HepG2 (cell line): ENCODE data around the gene KDM5B. TPM values are rescaled to one million over a fixed set of nuclear protein-coding genes. Genes with fewer than 3 reads are reported as not detected.

Experiments used
- ATAC-seq: fragments of 200-7000 bp; cut with Tn5 transposase; 3 replicates; pipeline ENCODE4 v1.9.1; 2020; ENCODE audit warnings: mild to moderate bottlenecking, moderate library complexity
- BruUV-seq: library from RNA; stranded (reverse); fragments of 400-500 nt; replicated peaks from 2 replicates; lab custom pipeline; 2021; lab: Mats Ljungman, UMichigan
- CTCF ChIA-PET: fragments of 300-600 bp; formaldehyde crosslinking; extraction: SDS; loops from one replicate; lab custom pipeline; 2021; ENCODE audit warnings: low total read pairs, inconsistent platforms, low intra/inter-chr PET ratio; lab: Yijun Ruan, JAX
- POLR2A ChIA-PET: fragments of 350-600 bp; sonication (Branson Sonifier 250); formaldehyde crosslinking; loops from one replicate; lab custom pipeline; 2020; ENCODE audit warnings: antibody characterized with exemption, inconsistent platforms; lab: Yijun Ruan, JAX
- DNase-seq: peaks from one replicate; pipeline ENCODE4 v3.0.0-alpha.2; 2015; ENCODE audit warnings: low spot score
- FAIRE-seq: peaks from 3 replicates; lab custom pipeline; 2011; peaks lifted over from hg19 to GRCh38; lab: Jason Lieb, UNC
- H2AFZ ChIP-seq: one replicate; pipeline ENCODE4 v1.6.1; 2011; ENCODE audit warnings: low read length, inconsistent platforms
- H3K27ac ChIP-seq: fragments of 300-600 bp; 3 replicates; pipeline ENCODE4 v1.8.0; 2011; ENCODE audit warnings: mixed run types, mild to moderate bottlenecking, mixed read lengths, low read length, inconsistent platforms; ENCODE audit not compliant: insufficient read depth; ENCODE audit errors: extremely low read length
- H3K27me3 ChIP-seq, 2 experiments: fragments of 200-600 bp in 1 of 2; 2 replicates in 1 of 2; 3 replicates in 1 of 2; pipeline versions ENCODE4 v1.6.0 to v1.8.0; 2011; ENCODE audit warnings: low read length in 2 of 2, mild to moderate bottlenecking in 2 of 2, moderate library complexity in 2 of 2, inconsistent platforms in 1 of 2; ENCODE audit not compliant: insufficient read depth in 2 of 2, control insufficient read depth in 1 of 2
- H3K36me3 ChIP-seq, 2 experiments: fragments of 200-600 bp in 1 of 2; replicated peaks in 1 of 2; 2 replicates in 1 of 2; 3 replicates in 1 of 2; pipeline versions ENCODE4 v1.5.1 to v1.8.0; 2011; ENCODE audit warnings: low read length in 2 of 2, inconsistent platforms in 1 of 2; ENCODE audit not compliant: insufficient read depth in 2 of 2, control insufficient read depth in 1 of 2
- H3K4me1 ChIP-seq: 2 replicates; pipeline ENCODE4 v1.5.1; 2012; ENCODE audit warnings: low read length, inconsistent platforms; ENCODE audit not compliant: insufficient read depth
- H3K4me2 ChIP-seq: 2 replicates; pipeline ENCODE4 v1.6.0; 2011; ENCODE audit warnings: low read depth, low read length, inconsistent platforms
- H3K4me3 ChIP-seq, 3 experiments: fragments of 200-600 bp in 1 of 3; sonication (generic), shearing (Covaris generic) in 1 of 3; replicated peaks in 1 of 3; 2 replicates each; pipeline ENCODE4 v1.5.1; 2011 to 2016; ENCODE audit warnings: low read length in 3 of 3, inconsistent platforms in 2 of 3, low read depth in 2 of 3, mild to moderate bottlenecking in 2 of 3, control low read depth in 1 of 3, mixed read lengths in 1 of 3; ENCODE audit not compliant: insufficient read depth in 1 of 3
- H3K79me2 ChIP-seq: one replicate; pipeline ENCODE4 v1.6.1; 2011; ENCODE audit warnings: low read length, inconsistent platforms; ENCODE audit not compliant: insufficient read depth
- H3K9ac ChIP-seq: 2 replicates; pipeline ENCODE4 v1.6.0; 2011; ENCODE audit warnings: mild to moderate bottlenecking, low read depth, low read length, inconsistent platforms; ENCODE audit not compliant: insufficient read depth
- H3K9me3 ChIP-seq: 2 replicates; pipeline ENCODE4 v1.5.1; 2012; ENCODE audit warnings: mild to moderate bottlenecking, low read length
- H4K20me1 ChIP-seq: 2 replicates; pipeline ENCODE4 v1.6.0; 2011; ENCODE audit warnings: inconsistent platforms, mild to moderate bottlenecking, low read length, moderate library complexity; ENCODE audit not compliant: insufficient read depth
- BRCA1 ChIP-seq: sonication (generic); formaldehyde crosslinking; IDR thresholded peaks from 2 replicates; pipeline ENCODE4 v1.4.0; 2020; ENCODE audit warnings: missing genetic modification reagents
- KLF9 ChIP-seq: IDR thresholded peaks from 2 replicates; pipeline ENCODE4 v1.6.1; 2016; ENCODE audit warnings: low read depth
- PHF8 ChIP-seq: sonication (generic); formaldehyde crosslinking; IDR thresholded peaks from 2 replicates; pipeline ENCODE4 v1.5.0; 2020; ENCODE audit warnings: missing genetic modification reagents
- RBAK ChIP-seq: sonication (generic); formaldehyde crosslinking; IDR thresholded peaks from 2 replicates; pipeline ENCODE4 v1.5.1; 2020; ENCODE audit warnings: mild to moderate bottlenecking, missing genetic modification reagents
- SAFB2 ChIP-seq: sonication (generic); formaldehyde crosslinking; IDR thresholded peaks from 2 replicates; pipeline ENCODE4 v1.5.1; 2020; ENCODE audit warnings: missing genetic modification reagents, low read depth, mild to moderate bottlenecking, borderline replicate concordance
- SYNCRIP ChIP-seq: fragments of 200-400 bp; formaldehyde crosslinking; IDR thresholded peaks from 2 replicates; pipeline ENCODE4 v1.6.1; 2018; ENCODE audit warnings: mild to moderate bottlenecking, low read depth, low read length; ENCODE audit not compliant: insufficient read depth
- ZFP1 ChIP-seq: IDR thresholded peaks from 2 replicates; pipeline ENCODE4 v1.6.1; 2016
- ZFX ChIP-seq: sonication (generic); formaldehyde crosslinking; IDR thresholded peaks from 2 replicates; pipeline ENCODE4 v1.4.0; 2020; ENCODE audit warnings: mild to moderate bottlenecking, low read depth, missing genetic modification reagents, moderate library complexity
- ZNF136 ChIP-seq: sonication (generic); formaldehyde crosslinking; IDR thresholded peaks from 2 replicates; pipeline ENCODE4 v1.8.1; 2022; ENCODE audit warnings: low read depth, mild to moderate bottlenecking, moderate library complexity, missing genetic modification reagents
- ZNF430 ChIP-seq: sonication (generic); formaldehyde crosslinking; IDR thresholded peaks from 2 replicates; pipeline ENCODE4 v1.9.0; 2021; ENCODE audit warnings: mild to moderate bottlenecking, missing genetic modification reagents
- ZSCAN31 ChIP-seq: sonication (generic); formaldehyde crosslinking; IDR thresholded peaks from 2 replicates; pipeline ENCODE4 v1.5.0; 2020; ENCODE audit warnings: low read depth, mild to moderate bottlenecking, missing genetic modification reagents
- WGBS: methylation state at CpG from one replicate; pipeline ENCODE4 v1.1.6; 2017; ENCODE audit warnings: low lambda C conversion rate; 5-methylcytosine and 5-hydroxymethylcytosine counted together
- in situ Hi-C: cut with HindIII; loops from 2 replicates; pipeline ENCODE4 v1.10.0; 2017; ENCODE audit warnings: low pct_unique_long_range_greater_than_20kb; ENCODE audit not compliant: extremely low pct_ligation_motif_present
- intact Hi-C: fragments of 100-400 bp; cut with micrococcal nuclease; formaldehyde crosslinking; loops from one replicate; pipeline ENCODE4 v1.10.0; 2022; ENCODE audit not compliant: unreplicated experiment
- polyA plus RNA-seq, 8 experiments: library from polyadenylated mRNA; depleted of rRNA in 3 of 8; stranded (reverse) in 7 of 8; unstranded in 1 of 8; fragments of >200 nt; fragmentation: Illumina TruSeq in 4 of 8; extraction: Trizol in 4 of 8; gene quantifications; 2 replicates each; pipeline versions ENCODE4 v1.2.1 to v1.2.3, GENCODE V29; 2011 to 2016; ENCODE audit warnings: low read depth in 4 of 8, missing spikeins in 1 of 8, mixed read lengths in 1 of 8; ENCODE audit not compliant: insufficient read depth in 1 of 8
- total RNA-seq, 5 experiments: library from RNA; depleted of rRNA; stranded (reverse); fragments of >200 nt; fragmentation: Illumina TruSeq; extraction: Trizol; gene quantifications; 2 replicates each; pipeline ENCODE4 v1.2.3, GENCODE V29; 2016; ENCODE audit warnings: low read depth in 1 of 5
- TF ChIP-seq, protein P1 (sequence below): sonication (generic); formaldehyde crosslinking; IDR thresholded peaks from 2 replicates; pipeline ENCODE4 v1.4.0; 2020; ENCODE audit warnings: mild to moderate bottlenecking, missing genetic modification reagents

Gene KDM5B
- total and polyA plus RNA-seq, 2 of the 13 experiments (the other 11 are each of a cell fraction or from before 2014, with no cell fraction given), result 34.2 to 35.4 TPM

DNA sequence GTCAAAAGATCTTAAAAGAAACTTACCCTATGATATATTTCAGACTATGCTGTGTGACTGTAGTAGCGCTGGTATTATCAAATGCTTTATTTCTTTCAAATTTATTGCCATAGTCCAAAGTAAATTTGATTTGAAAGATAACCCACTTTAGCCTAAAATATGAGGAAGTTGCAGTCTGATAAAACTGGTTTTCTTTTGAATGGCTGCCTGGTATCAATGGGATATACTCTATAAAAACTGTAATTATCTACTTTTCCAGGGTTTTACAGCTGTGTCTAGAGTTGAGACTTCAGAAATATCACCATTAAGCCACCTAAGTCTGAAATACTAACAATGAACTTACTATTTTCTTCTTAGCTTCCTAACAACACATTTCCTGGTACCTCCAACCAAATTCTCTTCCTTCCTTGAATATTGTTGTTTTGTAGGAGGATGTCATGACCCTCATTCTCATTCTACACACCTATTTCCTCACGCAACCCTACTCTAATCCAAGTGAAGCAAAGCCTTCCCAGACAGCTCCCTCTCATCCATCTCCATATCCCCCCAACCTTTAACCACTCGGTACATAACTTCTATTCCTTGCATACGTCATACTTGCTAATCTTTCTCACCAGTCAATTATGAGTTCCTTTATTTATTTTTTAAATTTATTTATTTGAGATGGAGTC lies 17.0 kb downstream of the KDM5B start:
- Histone ChIP-seq H3K79me2 (peaks cover 75% of the 10 kb centered on the region), H3K9ac (no peak overlapping the region), H3K4me3 (no peak overlapping the region), H4K20me1 (peaks cover 74% of the 10 kb centered on the region), H3K27me3 (no peaks in the 10 kb centered on the region), H3K4me1 (peaks cover 16% of the 10 kb centered on the region), H3K4me2 (no peak overlapping the region), H3K36me3 (peaks cover 1 to 3% of the 10 kb centered on the region in 2 experiments; a peak in 2 of 5 replicates), H3K27ac (no peak overlapping the region), H3K9me3 (no peaks in the 10 kb centered on the region), H2AFZ (no peak overlapping the region)
- no peak for TF ChIP-seq BRCA1 (CRISPR knock-in tag)
- no peak for TF ChIP-seq SYNCRIP
- TF ChIP-seq PHF8 (CRISPR knock-in tag), result no peak
- TF ChIP-seq ZFX (CRISPR knock-in tag), result no peak
- no peak for TF ChIP-seq ZNF136
- TF ChIP-seq, protein P1, sequence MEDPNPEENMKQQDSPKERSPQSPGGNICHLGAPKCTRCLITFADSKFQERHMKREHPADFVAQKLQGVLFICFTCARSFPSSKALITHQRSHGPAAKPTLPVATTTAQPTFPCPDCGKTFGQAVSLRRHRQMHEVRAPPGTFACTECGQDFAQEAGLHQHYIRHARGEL (CRISPR knock-in tag), result no peak
- TF ChIP-seq ZNF430 (CRISPR knock-in tag), result no peak
- no peak for TF ChIP-seq SAFB2 (CRISPR knock-in tag)
- no peak for TF ChIP-seq ZFP1 (CRISPR knock-in tag)
- no peak for TF ChIP-seq RBAK (CRISPR knock-in tag)
- TF ChIP-seq KLF9 (CRISPR knock-in tag), result no peak
- TF ChIP-seq ZSCAN31 (CRISPR knock-in tag), result no peak
- ATAC-seq (no peak), DNase-seq (no peak), FAIRE-seq (no peak)
- ChIA-PET POLR2A (no interaction called here), CTCF (no interaction called here)
- no TSS peak for BruUV-seq
- in situ Hi-C loops, result no loop called here
- WGBS, result 98% methylated on average over 4 of the region's 4 CpGs
- intact Hi-C loops, result no loop called here
